ENCODE measurements around the gene GGTLC1. TPM values are rescaled to one million over a fixed set of nuclear protein-coding genes. Genes with fewer than 3 reads are reported as not detected.

GGTLC1 gene
- total RNA-seq (not detected), total RNA-seq (0 reads per million in 2 donors)

DNA sequence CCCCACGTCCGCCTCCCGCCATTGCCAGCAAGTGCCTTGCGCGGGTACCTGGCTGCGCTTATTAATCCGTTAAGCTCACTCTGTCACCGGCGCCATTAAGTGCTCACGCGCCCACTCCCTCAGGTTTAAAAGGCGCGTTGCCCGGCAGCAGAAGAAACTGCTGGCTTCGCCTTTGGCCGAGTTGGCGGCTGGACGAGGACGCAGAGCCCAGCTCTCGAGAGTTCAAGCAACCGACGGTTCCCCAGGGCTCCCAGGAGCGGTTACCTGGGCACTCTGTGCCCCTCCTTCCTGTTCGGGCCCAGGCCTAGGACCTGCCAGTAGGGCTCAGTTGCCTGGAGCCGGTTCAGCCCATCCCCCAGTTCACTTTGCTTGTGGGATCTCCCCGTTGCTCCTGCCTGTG lies at the start of gene GGTLC1:
TSS of gene GGTLC1 (minus strand) at position 219 of the 400 bp plus-strand sequence. CDS start 2,168 bp downstream, outside the sequence.
- Mint-ChIP-seq H3K27me3 (no peaks in the 10 kb centered on the region), H3K4me3 (no peak within 1 kb of the TSS), H3K27ac (no peak within 1 kb of the TSS), H3K36me3 (ENCODE audit: low read depth) (no peaks in the 10 kb centered on the region), H3K4me1 (no peaks in the 10 kb centered on the region)
- no peaks in the 10 kb centered on the region for H3K9me3 ChIP-seq (ENCODE audit: control insufficient read depth, low read length, poor library complexity, severe bottlenecking)
- DNase-seq = no peak
- no peak for ATAC-seq

- no peak overlapping the region for H3K4me3 Mint-ChIP-seq
- H3K27me3 Mint-ChIP-seq = no peaks in the 10 kb centered on the region
- ATAC-seq (no peak), DNase-seq (no peak)
- no peaks in the 10 kb centered on the region for H3K9me3 ChIP-seq (ENCODE audit: control insufficient read depth, low read length, poor library complexity, severe bottlenecking)
- peaks cover 2% of the 10 kb centered on the region for H3K36me3 Mint-ChIP-seq (ENCODE audit: low read depth)
- peaks cover 3% of the 10 kb centered on the region for H3K4me1 Mint-ChIP-seq
- no peak overlapping the region for H3K27ac Mint-ChIP-seq
Measured at GRCh38 chr20:24034820-24035219, 46.2 kb upstream of the GGTLC1 start.

GRCh38 chr20:24033565-24033964 lies 45.0 kb upstream of the GGTLC1 start:
- DNase-seq (no peak), ATAC-seq (no peak)
- H3K9me3 ChIP-seq (ENCODE audit: control insufficient read depth, low read length, poor library complexity, severe bottlenecking) = no peaks in the 10 kb centered on the region
- no peak overlapping the region for H3K27ac Mint-ChIP-seq
- peaks cover 3% of the 10 kb centered on the region for H3K4me1 Mint-ChIP-seq
- H3K27me3 Mint-ChIP-seq = no peaks in the 10 kb centered on the region
- no peak overlapping the region for H3K4me3 Mint-ChIP-seq
- H3K36me3 Mint-ChIP-seq (ENCODE audit: low read depth) = peaks cover 4% of the 10 kb centered on the region

- peaks cover 4% of the 10 kb centered on the region for H3K36me3 Mint-ChIP-seq (ENCODE audit: low read depth)
- H3K9me3 ChIP-seq (ENCODE audit: control insufficient read depth, low read length, poor library complexity, severe bottlenecking) = no peaks in the 10 kb centered on the region
- H3K4me1 Mint-ChIP-seq = peaks cover 3% of the 10 kb centered on the region
- DNase-seq = no peak
- no peaks in the 10 kb centered on the region for H3K27me3 Mint-ChIP-seq
- ATAC-seq = no peak
- no peak overlapping the region for H3K4me3 Mint-ChIP-seq
- H3K27ac Mint-ChIP-seq = peak overlapping the region; percentile 8
Measured at GRCh38 chr20:24033151-24033550, 44.6 kb upstream of the GGTLC1 start.

DNA sequence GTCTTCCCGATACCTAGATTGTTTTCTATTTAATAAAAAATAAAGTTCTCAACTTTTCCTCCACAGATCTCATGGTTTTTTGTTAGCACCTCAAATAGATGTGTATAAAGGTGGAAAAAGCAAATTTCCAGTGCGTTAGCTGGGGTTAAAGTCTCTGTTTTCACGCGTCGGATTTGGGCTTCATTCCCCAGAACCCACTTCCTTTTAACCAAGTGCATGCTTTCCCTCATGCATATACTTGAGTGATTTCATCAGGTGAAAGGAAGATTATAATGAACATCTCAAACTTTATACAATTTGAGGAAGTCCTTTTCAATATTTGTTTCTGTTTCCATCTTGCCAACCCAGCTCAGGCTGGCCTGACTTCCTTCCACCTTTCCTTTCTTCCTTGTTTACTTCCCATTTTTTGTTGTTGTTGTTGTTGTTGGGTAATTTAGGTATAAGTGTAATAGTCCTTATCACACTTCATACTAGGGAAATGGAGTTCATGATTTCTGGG lies 43.9 kb upstream of the GGTLC1 start:
- DNase-seq = no peak
- peaks cover 4% of the 10 kb centered on the region for H3K36me3 Mint-ChIP-seq (ENCODE audit: low read depth)
- no peak overlapping the region for H3K4me3 Mint-ChIP-seq
- H3K27ac Mint-ChIP-seq = peak overlapping the region; percentile 8
- peaks cover 8% of the 10 kb centered on the region for H3K4me1 Mint-ChIP-seq
- H3K27me3 Mint-ChIP-seq = no peaks in the 10 kb centered on the region
- H3K9me3 ChIP-seq (ENCODE audit: control insufficient read depth, low read length, poor library complexity, severe bottlenecking) = no peaks in the 10 kb centered on the region
- ATAC-seq = no peak

DNA sequence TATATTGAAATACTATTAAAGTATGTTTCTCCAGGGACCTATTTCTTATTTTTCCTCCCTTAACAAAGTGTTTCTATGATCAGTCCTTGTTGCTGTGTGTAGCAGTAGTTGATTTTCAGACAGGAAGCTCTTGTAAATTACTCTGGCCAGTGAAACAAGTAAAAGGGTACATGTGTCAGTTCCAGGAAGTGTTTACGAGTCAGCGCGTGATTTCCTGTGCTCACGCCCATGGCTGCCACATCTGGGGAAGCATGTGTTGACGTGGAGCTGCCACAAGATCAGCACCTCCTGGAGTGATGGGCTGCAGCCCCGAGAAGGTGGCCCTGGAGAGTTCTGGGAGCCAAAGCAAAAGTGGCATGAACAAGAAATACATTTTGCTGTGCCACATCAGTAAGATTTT lies 38.6 kb upstream of the GGTLC1 start:
- H3K4me3 Mint-ChIP-seq = peak overlapping the region; percentile 81
- H3K4me1 Mint-ChIP-seq = peaks cover 15% of the 10 kb centered on the region
- no peaks in the 10 kb centered on the region for H3K9me3 ChIP-seq (ENCODE audit: control insufficient read depth, low read length, poor library complexity, severe bottlenecking)
- H3K27ac Mint-ChIP-seq = peak overlapping the region; percentile 95
- ATAC-seq (peak; percentile 99), DNase-seq (peak; percentile 17 to 34 (median 31))
- H3K36me3 Mint-ChIP-seq (ENCODE audit: low read depth) = peaks cover 4% of the 10 kb centered on the region
- no peaks in the 10 kb centered on the region for H3K27me3 Mint-ChIP-seq

DNA sequence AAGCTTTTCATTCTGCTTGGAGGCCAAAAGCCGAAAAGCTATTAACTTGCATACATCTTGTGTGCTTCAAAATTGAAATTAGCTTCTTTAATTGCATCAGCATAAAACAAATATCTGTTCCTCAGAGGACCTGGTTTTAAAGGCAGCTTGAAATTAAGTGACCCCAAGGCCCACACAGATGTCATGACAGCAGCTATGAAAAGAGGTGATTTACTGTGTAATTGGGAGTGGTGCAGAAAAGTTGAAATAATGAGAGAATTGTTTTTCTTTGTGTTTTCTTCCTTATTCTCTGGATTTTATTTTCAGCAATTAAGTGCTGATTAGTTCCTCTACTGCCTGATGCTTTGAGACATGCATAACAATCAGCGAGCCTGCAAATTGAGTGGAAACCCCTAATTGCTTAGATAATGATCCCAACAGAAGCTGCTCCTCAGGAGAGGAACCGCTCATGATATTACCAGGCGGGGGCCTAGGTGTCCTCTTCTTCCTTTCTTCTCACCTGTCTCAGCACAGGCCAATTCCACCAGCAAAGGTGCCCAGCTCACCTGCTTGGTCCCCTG lies 34.1 kb upstream of the GGTLC1 start:
- Mint-ChIP-seq H3K36me3 (ENCODE audit: low read depth) (no peaks in the 10 kb centered on the region), H3K27me3 (peaks cover 10% of the 10 kb centered on the region), H3K4me3 (no peak overlapping the region), H3K27ac (no peak overlapping the region), H3K4me1 (peaks cover 13% of the 10 kb centered on the region)
- ATAC-seq = no peak
- no peaks in the 10 kb centered on the region for H3K9me3 ChIP-seq (ENCODE audit: control insufficient read depth, low read length, poor library complexity, severe bottlenecking)
- DNase-seq = no peak

DNA sequence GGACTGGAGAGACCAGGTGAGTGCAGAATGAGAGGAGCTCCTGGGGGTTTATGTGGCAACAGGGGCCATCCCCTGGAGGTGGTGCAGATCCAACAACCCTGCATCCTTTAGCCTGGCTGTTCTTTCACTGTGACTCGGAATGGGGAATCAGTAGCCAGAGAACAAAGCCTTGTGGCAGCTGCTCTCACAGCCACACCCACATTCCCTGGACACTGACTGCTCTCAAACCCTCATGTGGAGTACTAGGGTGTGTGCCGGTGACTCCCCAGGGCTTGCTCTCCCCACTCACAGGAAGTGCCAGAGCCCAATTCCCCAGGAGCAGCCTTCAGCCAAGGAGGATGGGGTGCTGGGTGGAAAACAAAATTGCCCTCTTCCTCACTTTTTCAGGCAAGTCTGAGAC lies 30.2 kb upstream of the GGTLC1 start:
- H3K27me3 Mint-ChIP-seq = peaks cover 32% of the 10 kb centered on the region
- H3K36me3 Mint-ChIP-seq (ENCODE audit: low read depth) = peaks cover 3% of the 10 kb centered on the region
- no peaks in the 10 kb centered on the region for H3K9me3 ChIP-seq (ENCODE audit: control insufficient read depth, low read length, poor library complexity, severe bottlenecking)
- H3K27ac Mint-ChIP-seq = no peak overlapping the region
- peaks cover 8% of the 10 kb centered on the region for H3K4me1 Mint-ChIP-seq
- DNase-seq = no peak
- no peak overlapping the region for H3K4me3 Mint-ChIP-seq
- no peak for ATAC-seq

DNA sequence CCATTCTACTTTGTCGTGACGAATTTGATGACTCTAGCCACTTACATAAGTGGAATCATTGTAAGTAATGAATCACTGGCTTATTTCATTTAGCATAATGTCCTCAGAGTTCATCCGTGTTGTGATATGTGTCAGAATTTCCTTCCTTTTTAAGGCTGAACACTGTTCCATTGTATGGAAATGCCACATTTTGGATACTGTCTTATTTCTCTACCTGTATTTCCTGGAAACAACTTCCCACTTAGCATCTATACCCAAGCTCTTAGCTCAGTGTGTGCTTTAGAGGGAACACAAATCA lies 28.8 kb upstream of the GGTLC1 start:
- Mint-ChIP-seq H3K4me1 (peaks cover 5% of the 10 kb centered on the region), H3K36me3 (ENCODE audit: low read depth) (peaks cover 3% of the 10 kb centered on the region), H3K4me3 (no peak overlapping the region), H3K27me3 (peaks cover 32% of the 10 kb centered on the region), H3K27ac (peak overlapping the region; percentile 54)
- DNase-seq (no peak), ATAC-seq (no peak)
- H3K9me3 ChIP-seq (ENCODE audit: control insufficient read depth, low read length, poor library complexity, severe bottlenecking) = no peaks in the 10 kb centered on the region

DNA sequence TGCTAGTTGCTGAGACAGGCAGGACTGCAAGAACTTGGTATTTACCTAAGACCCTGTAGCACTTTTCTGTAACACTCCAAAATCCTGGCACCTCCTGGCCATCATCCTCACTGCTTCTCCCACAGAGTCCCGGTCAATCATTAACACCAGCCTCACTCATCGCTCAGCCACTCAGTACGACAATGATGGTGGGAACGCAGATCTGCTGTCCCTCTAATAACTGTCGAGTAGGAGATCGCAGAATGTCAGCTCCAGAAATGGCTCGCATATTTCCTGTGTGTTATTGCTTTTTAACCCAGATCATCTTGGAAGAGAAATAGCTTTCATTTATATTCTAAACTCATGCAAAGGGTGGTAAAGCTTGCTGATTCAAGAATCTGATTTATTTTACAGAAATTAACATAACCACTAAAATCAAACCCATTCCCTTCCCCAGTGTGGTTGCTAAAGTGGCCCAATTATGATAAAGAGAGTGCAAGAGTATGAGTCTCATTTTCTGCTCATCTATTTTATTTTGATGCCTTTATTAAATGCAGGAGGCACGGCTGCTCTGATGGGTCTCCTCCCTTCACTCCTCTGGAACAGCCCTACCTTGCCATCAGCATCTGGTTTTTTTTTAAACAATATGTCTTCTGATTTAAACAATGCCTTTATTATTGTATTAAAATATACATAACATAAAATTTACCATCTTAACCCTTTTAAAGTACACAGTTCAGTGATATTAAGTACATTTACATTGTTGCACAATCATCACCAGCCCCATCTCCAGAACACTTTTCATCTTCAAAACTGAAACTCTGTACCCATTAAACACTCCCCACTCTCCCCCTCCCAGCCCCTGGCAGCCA lies 28.3 kb upstream of the GGTLC1 start:
- Mint-ChIP-seq H3K4me3 (no peak overlapping the region), H3K27me3 (peaks cover 32% of the 10 kb centered on the region), H3K4me1 (peaks cover 5% of the 10 kb centered on the region), H3K27ac (peak overlapping the region; percentile 54), H3K36me3 (ENCODE audit: low read depth) (peaks cover 3% of the 10 kb centered on the region)
- no peak for ATAC-seq
- H3K9me3 ChIP-seq (ENCODE audit: control insufficient read depth, low read length, poor library complexity, severe bottlenecking) = no peaks in the 10 kb centered on the region
- DNase-seq = no peak

DNA sequence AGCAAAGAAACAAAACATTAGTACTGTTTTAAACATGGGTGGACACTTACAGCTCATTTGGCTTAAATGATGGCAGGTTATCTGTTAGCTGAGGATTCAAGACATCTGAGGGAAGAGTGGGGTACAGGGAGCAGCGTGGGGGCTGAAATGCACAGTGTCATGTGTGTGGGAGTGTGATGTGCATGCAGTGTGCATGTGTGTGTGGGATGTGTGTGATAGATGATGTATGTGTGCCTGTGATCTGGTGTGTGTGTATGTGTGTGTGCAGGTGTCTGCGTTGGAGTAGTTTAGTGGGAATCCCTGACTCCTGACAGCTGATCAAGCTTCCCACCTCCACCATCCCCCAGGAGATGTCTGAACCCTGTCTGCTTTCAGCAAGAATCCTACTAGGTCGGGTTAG lies 25.4 kb upstream of the GGTLC1 start:
- H3K9me3 ChIP-seq (ENCODE audit: control insufficient read depth, low read length, poor library complexity, severe bottlenecking) = no peaks in the 10 kb centered on the region
- no peak overlapping the region for H3K4me3 Mint-ChIP-seq
- H3K27ac Mint-ChIP-seq = no peak overlapping the region
- H3K27me3 Mint-ChIP-seq = peaks cover 32% of the 10 kb centered on the region
- ATAC-seq = no peak
- peaks cover 3% of the 10 kb centered on the region for H3K36me3 Mint-ChIP-seq (ENCODE audit: low read depth)
- DNase-seq = no peak
- peaks cover 5% of the 10 kb centered on the region for H3K4me1 Mint-ChIP-seq

DNA sequence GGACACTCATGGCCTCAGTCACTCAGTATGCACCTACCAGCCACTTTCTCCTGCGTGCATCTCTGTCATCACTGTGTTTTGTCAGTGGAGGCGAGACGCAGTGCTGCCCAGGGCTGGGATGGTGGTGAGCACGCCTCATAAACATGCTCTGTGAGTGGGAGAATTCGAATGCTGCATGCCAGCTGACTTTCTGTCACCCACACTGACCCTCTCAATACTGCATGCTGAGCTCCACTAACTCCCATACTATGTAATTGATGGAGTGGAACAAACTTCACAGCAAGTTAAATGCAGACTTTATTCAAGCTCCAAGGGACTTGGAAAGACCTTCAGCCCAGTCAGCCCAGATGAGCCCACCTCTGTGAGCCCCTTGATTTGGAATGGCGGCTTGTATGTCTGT lies 22.7 kb upstream of the GGTLC1 start:
- Mint-ChIP-seq H3K27me3 (peaks cover 10% of the 10 kb centered on the region), H3K36me3 (ENCODE audit: low read depth) (peaks cover 3% of the 10 kb centered on the region), H3K4me3 (no peak overlapping the region), H3K4me1 (peaks cover 7% of the 10 kb centered on the region), H3K27ac (no peak overlapping the region)
- no peak for DNase-seq
- no peak for ATAC-seq
- H3K9me3 ChIP-seq (ENCODE audit: control insufficient read depth, low read length, poor library complexity, severe bottlenecking) = no peaks in the 10 kb centered on the region

GRCh38 chr20:24007758-24008157 lies 19.2 kb upstream of the GGTLC1 start:
- Mint-ChIP-seq H3K27ac (no peak overlapping the region), H3K4me1 (peaks cover 5% of the 10 kb centered on the region), H3K36me3 (ENCODE audit: low read depth) (no peaks in the 10 kb centered on the region), H3K27me3 (no peaks in the 10 kb centered on the region), H3K4me3 (no peak overlapping the region)
- H3K9me3 ChIP-seq (ENCODE audit: control insufficient read depth, low read length, poor library complexity, severe bottlenecking) = no peaks in the 10 kb centered on the region
- DNase-seq (no peak), ATAC-seq (no peak)
